HG02943 (cell line): ENCODE results near the gene C5orf52.

Experiments used
- ATAC-seq: cut with Tn5 transposase; IDR thresholded peaks from one replicate; pipeline ENCODE4 v1.9.1; 2021; ENCODE audit warnings: mild to moderate bottlenecking, low read depth, moderate library complexity; ENCODE audit not compliant: unreplicated experiment

The C5orf52 gene

DNA sequence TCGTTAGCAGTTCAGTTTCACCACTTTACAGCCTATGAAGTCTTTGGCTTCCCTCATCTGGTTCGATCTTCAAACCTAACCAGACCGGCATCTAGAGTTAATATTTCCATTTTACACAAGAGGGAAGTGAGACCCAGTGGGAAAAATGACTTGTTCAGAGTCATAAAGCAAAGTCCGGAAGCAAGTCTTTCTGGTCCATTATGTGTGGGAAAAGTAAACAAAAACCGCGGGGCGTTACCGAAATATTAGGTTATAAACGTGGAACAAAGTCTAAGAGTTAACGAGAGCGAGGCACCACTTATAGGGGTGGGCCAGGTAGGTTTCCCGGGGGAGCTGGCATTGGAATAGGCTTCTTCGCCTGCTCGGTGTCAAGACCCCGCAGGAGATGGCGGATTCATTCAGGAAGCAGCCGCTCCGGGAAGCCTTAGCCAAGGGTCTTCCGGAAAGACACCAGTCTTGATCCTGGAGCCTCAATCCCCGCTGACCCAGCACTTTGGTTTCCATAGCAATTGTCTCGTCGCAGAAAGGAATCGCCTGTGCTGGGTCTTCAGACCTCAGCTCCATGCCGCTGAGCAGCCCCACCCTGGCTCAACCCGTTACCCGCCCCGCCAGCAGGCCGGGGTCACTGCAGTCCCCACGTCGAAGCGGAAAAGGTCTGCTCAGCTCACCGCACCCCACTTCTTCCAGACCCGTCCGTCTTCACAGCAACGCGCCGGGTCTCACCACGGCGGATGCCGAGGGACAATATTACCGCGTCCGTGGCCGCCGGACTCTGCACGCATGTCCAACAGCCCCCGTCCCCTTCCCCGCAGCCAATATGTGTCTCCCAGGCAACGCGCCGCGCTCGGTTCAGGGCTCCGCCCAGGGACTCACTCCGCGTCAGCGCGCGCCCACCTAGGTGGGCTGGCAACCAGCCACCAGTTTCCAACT, at the start of gene C5orf52:
Gene C5orf52 (plus strand): TSS at position 872 of the 930 bp plus-strand sequence. CDS start 82 bp downstream, outside the sequence.
- no peak for ATAC-seq

DNA sequence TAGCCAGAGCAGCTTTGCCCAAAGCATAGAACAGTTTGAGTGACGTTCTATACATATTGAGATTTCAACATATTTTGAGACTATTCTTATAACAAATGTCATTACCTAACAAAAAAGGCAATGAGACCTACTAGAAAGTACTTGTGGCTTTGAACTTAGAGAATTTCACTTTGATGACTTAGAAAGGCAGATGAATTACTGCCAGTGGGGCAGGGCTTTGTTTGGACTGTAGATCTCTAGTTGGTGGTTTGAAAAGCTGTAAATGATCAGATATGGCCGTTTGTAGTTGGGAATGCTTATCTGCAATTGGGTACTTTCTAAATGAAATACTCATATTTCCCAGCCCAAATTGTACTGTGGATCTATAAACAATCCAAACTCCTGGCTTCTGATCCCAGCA, 47.2 kb upstream of the C5orf52 start:
- no peak for ATAC-seq

DNA sequence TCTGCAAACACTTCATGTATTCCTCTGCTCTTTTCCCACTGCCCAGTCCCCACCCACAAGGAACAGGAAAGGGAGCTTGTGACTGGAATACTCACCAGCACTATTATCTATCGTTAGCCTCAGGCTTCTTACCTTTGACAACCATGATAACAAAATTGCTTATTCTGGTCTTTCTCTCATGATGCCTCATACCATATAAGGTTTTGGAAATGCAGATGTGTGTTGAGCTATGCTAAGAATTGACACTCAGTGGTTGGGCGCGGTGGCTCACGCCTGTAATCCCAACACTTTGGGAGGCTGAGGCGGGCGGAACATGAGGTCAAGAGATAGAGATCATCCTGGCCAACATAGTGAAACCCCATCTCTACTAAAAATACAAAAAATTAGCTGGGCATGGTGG, 44.5 kb upstream of the C5orf52 start:
- no peak for ATAC-seq

DNA sequence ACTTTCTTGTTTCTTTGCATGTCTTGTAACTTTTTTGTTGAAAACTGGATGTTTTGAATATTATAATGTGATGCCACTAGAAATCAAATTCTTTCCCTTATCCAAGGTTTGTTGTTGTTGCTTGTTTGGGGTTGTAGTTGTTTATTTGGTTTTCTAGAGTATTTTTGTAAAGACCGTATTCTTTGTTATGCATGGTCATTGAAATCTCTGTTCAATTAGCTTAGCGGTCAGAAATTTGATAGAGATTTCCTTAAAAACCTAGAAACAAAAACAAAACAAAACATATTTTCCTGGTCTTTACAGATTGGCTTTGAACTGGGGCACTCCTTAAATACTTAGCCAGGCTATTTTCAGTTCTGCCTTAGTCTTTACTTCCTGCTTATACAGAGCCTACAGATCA, 41.0 kb upstream of the C5orf52 start:
- ATAC-seq, result no peak

DNA sequence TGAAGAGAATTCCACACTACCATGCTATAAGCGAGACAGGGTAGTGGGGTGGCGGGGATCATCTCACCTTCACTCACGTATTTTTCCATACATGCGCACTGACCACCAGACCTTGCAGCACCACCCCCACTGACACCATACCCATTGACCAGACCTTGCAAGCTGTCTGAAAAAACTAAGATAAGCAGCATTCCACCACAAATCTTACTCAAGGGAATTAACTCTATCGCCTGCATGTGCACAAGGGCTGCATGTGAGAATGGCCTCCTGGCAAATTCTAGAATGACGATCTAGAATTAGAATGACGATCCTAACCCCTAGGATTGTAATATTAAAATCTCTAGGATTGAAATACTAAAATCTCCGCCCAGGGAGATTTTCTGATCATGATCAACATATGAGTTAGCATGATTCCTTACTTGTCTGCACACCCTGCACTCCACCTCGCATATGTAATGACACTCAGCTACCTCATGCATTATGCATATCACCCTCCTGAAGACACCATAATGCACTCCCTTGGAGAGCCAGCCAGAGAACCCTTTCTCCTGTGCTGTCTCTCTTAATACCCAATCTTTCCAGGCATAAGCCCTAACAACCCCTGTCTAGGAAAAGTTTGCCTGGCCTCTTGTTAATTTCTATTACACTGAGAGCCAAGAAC, 30.8 kb upstream of the C5orf52 start:
- no peak for ATAC-seq

DNA sequence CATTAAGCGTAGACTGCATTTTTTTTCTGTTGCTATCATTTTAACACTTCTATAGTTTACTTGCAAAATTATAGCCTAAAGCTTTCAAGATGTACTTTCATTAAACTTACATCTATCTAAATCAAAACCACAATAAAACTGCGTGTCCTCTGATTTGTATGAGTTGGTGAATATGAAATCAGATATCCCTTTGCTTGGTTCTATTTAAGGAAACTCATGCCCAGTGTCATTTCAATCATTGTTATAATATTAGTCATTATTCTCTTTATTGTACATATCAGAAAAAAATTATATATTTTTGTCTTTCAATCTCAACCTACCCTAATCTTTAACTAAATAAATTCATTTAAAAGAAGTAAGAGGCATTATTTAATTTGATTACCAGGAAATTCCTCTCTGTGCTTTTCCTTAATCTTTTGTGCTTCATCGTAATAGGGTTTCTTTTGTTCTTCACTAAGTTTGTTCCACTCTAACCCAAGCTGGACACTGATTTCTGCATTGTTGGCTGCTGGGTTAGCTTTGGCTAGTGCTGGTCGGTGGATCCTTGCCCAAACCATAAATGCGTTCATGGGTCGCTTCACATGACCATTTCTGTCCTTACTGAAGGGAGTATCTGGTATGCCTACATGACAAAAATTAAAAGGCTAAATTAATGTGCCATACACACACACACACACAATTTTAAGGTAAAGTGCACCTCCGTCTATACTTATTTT, 22.9 kb upstream of the C5orf52 start:
- no peak for ATAC-seq

DNA sequence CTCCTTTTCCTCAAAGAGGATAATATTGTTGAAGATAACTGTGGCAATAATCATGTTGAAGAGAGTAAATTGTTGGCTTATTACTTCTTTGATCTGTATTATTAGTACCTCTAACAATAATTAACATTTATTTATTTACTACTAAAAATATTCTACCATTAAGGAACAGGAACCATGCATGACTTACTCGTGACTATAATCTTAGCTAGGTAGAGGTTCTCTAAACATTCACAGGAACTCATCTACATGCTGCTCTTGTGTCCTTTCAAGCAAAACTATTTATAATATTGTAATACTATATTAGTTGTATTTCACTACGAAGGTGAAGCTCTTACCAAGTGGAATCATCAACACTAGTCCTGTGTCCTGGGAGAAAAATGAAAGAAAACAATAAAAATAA, 22.2 kb upstream of the C5orf52 start:
- no peak for ATAC-seq

DNA sequence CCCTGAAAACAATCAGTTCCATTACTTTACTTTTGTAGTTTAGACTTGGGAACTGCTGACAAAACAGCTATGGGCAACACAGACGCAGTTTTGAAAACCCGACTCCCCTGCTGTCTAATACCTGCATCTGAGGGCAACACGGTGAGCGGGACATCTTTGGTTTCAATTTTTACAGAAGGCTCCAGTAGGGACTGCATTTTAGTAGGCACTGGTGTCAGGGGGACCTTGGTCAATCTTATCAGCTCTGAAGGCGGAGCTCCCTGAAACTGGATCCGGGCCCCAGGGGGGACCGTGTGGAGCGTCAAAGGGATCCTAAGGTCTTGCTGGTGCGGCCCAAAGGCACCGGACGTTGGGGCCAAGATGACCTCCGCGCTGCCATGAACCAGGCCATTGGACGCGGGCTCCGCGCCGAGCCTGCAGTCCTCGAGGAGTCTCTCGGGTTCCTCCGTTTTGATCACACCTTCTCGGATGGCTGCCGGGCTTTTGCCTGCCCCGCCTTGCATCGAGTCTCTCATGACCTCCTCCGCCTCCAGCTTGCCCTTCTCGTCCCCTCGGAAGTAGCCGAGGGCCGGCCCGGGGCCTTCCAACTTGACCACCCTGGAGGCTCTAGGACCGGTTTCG, 20.2 kb upstream of the C5orf52 start:
- no peak for ATAC-seq

DNA sequence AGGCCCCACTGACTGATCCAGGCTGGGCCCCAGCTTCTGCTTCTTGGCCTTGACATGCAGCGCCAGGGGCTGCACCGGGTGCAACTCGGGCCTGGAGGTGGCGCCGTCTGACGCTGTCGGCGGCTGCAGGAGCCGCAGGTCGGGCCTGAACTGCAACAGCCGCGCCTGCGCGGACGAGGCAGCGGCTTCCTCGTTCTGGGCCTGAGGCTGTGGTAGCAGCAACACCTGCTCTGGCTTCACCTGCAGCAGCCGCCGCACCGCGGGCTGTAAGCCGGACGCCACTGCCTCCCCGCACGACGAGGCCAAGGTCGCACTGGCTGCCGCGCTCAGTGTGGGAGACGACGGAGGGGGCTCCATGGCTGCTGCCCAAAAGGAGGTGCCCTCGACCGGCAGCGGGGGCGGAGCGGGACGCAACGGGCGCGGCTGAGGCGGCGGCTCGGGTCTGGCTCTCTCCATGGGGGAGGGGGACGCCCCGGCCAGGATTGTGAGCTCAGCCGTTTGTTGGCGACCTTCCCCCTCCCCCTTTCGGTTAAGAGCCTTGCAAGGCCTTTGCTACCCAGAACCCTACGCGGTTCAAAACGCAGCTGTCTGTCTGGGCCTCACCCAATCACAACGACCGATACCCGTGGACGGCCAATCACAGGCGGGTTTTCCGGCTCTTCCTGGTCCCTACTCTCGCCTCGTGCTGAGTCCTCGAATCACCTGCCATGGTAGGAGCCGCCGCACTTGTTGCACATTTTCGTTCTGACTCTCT, 19.5 kb upstream of the C5orf52 start:
- ATAC-seq, result no peak

DNA sequence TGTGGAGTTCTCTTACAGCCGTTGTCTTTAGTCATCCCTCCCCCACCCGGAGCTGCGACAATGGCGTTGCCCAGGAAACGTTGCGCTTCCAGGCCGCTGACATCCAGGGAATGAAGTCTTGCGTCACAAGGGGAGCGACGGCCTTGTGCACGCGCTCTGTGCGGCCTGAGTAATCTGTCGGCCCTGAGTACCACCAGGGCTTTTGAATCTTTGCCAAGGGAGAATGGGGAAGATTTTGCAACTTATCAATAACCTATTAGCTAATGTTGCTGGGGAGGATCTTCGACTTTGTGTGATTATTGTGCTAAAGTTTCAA, 19.0 kb upstream of the C5orf52 start, which contains the start of gene SOX30:
Gene SOX30 (minus strand): TSS at position 62 of the 316 bp plus-strand sequence. CDS start 360 bp downstream, outside the sequence.
- no peak for ATAC-seq

DNA sequence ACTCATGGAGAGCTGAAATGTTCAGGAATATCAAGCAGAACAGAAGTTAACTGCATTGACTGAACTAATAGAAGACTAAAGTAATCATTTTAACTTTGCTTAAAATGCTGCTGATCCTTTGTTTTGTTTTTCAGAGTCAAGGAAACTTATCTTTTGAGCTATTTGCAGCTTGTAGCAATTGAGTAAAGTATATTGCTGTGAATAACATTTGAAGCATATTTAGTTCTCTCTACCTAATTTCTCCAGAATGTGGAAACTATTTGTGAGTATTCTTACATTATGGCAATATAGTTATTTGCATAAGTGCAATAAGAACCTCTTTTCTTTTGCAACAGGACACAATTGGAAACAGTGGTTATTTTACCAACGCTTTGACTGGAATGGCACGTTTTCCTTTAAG, 13.8 kb upstream of the C5orf52 start:
- no peak for ATAC-seq

DNA sequence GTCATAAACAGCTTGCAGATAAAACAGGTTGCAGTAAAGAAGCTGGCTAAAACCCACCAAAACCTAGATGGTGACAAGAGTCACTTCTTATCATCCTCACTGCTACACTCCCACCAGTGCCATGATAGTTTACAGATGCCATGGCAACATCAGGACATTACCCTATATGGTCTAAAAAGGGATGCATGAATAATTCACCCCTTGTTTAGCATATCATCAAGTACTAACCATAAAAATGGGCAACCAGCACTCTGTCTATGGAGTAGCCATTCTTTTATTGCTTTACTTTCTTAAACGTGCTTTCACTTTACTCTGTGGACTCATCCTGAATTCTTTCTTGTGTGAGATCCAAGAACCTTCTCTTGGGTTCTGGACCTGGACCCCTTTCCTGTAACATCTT, 12.4 kb upstream of the C5orf52 start:
- no peak for ATAC-seq

DNA sequence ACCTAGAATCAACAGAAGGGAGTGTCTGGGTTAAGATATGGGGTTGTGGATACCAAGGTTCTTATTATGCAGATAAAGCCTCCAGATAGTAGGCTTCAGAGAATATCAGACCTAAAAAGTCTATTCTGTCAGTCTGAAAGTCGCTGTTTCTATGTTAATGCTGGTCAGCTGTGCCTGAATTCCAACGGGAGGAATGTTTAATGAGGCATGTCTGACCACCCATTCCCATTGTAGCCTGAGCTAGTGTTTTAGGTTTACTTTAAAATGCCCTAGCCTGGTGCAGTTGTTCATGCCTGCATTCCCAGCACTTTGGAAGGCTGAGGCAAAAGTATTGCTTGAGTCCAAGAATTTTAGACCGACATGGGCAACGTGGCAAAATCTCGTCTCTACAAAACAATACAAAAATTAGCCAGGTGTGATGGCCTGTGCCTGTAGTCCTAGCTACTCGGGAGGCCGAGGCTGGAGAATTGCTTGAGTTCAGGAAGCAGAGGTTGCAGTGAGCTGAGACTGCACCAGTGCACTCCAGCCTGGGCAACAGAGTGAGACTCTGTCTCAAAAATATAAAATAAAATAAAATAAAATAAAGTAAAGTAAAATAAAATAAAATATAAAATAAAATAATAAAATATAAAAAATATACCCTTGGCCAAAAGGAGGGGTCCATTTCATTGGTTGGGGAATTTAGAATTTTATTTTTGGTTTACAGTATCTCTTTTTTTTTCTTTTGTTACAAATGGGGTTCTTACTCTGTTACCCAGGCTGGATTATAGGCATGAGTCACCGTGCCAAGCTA, 11.3 kb upstream of the C5orf52 start:
- ATAC-seq, result no peak

DNA sequence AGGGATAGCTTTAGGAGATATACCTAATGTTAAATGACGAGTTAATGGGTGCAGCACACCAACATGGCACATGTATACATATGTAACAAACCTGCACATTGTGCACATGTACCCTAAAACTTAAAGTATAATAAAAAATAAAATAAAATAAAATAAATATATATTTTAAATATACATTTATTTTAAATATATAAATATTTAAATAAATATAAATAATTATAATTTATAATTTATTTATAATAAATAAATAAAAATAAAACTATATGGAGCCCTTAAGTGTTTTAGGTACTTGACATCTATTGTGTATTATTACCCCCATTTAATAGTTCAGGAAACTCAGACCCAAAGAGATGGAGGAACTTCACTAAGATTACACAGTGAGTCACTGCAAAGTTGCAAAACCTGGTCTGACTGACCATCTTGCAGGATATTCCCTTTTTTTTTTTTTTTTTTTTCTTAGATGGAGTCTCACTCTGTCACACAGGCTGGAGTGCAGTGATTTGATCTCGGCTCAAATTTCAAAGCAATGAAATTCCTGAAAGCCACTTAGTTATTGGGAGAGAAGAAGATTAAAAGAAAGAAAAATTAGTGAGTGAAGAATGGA, 5.8 kb upstream of the C5orf52 start:
- no peak for ATAC-seq

DNA sequence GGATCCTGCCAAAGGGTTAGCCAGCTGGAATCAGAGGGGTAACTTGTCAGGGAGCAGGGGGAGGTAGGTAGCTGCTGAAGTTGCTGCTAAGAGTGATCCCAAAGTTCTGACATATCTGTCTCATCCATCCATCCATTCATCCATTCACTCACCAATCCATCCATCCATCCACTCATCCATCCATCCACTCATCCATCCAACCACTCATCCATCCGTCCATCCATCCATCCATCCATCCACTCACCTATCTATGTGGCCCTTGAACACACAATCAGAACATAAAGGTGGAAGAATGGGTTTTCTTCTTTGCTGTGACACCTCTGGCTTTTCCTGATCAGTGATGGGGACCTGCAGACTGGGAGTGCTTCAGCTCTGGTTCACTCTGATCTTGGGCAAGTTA, 3.0 kb upstream of the C5orf52 start:
- ATAC-seq, result no peak

DNA sequence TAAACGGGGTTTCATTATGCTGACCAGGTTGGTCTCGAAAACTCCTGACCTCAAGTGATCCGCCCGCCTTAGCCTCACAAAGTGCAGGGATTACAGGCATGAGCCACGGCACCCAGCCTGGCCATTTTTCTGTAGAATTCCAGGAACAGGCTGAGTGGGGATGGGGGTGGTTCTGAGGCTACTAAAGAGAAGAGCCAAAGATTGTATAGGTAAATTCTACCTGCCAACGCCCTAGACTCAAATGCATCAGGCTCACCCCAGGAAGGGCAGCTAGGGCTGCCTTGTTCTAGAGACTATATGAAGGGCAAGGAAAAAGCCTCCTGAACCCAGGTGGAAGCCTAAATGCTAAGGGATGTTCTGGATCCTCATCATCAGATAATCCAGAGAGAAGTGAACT, 1.6 kb upstream of the C5orf52 start:
- no peak for ATAC-seq

DNA sequence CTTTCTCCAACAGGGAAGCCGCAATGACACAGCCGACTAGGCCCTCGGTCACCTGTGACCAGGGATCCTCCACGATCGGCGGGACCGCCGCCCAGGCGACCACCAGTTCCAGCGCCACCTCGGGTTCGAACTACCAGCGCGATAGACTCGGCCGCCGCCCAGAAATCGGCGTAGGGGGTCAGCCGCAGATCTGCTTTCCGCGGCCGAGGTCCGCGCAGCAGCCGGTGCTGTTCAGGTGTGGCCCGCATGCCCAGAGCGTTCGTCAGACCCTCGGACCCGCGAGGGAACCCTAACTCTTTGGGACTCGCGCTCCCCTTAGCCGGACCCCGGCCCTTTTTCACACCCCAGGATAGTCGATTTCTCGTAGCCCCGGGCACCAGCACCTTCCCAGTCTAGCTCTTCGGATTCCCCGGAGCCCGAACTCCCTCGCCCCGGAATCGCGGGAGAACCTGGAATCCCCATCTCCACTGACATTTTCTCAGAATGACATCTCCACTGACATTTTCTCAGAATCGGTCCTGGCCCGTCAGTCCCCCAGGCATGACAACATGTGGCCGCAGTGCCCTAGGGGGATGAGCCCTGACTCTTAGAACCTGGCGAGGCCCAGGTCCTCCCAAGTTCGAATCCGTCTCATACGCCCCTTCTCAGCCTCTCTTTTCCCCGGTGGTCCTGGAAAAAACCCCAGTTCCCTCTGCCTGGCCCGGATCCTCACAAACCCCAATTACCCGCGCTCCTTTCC, 428 bp downstream of the C5orf52 start:
- ATAC-seq, result no peak

DNA sequence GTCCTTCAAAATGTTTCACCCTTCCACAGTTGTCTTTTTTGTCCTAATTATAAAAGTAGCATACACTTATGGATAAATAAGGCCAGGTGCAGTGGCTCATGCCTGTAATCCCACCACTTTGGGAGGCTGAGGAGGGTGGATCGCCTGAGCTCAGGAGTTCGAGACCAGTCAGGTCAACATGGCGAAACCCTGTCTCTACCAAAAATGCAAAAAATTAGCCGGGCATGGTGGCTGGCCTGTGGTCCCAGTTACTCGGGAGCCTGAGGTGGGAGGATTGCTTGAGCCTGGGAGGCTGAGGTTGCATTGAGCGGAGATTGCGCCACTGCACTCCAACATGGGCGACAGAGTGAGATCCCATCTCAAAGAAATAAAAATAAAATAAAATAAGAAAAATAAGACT, 1.6 kb downstream of the C5orf52 start:
- ATAC-seq, result no peak
